ENCODE results near the gene GDI1. TPM values are rescaled to one million over a fixed set of nuclear protein-coding genes. Genes with fewer than 3 reads are reported as not detected.

GDI1 gene
- total and polyA plus RNA-seq, 2 of the 4 experiments (the other 2 are of a cell fraction) = 113 to 291 TPM

- H2AFZ ChIP-seq (replicated peaks; ENCODE audit: low read length, poor library complexity) = no peak overlapping the region
- WGBS, 2 experiments (ENCODE audit: extremely low coverage in 2 of 2, insufficient read length in 1 of 2) = no CpG with 5 or more reads among the region's 8 CpGs
- no peak overlapping the region for H3K56ac ChIP-seq (ENCODE audit: extremely low read depth, insufficient read depth, low read length)
- ChIA-PET POLR2A (ENCODE audit: unreplicated experiment) (no interaction called here), CTCF (no interaction called here)
- BruUV-seq (replicated peaks) = no TSS peak
- DNase-seq (no peak), ATAC-seq (ENCODE audit: low read depth) (no peak)
- no peak overlapping the region for H3K4me2 ChIP-seq (ENCODE audit: low read depth, low read length)
- no peak overlapping the region for H3K14ac ChIP-seq (replicated peaks; ENCODE audit: low read depth, low read length)
- H3K23ac ChIP-seq (ENCODE audit: low read depth, low read length) = no peak overlapping the region
- H3K18ac ChIP-seq (ENCODE audit: low read depth, low read length) = no peak overlapping the region
- no peak overlapping the region for H4K91ac ChIP-seq (ENCODE audit: insufficient read depth, low read depth, low read length)
- in situ Hi-C loops (cut with MboI; ENCODE audit: low sequenced_read_pairs) = no loop called here
- H3K79me1 ChIP-seq (ENCODE audit: low read depth in 1 of 2, low read length in 2 of 2) = peaks cover 7 to 31% of the 10 kb centered on the region in 2 experiments
- peaks cover 3% of the 10 kb centered on the region; the same call in 1 of the 2 replicates for H3K9me1 ChIP-seq (ENCODE audit: insufficient read depth, low read length)
- H2AK5ac ChIP-seq (ENCODE audit: low read depth, low read length) = no peak overlapping the region
- intact Hi-C loops (cut with micrococcal nuclease) = no loop called here
- no peaks in the 10 kb centered on the region for H3K9me3 ChIP-seq (ENCODE audit: control insufficient read depth, insufficient read depth, low read length)
- no peak overlapping the region for H2BK15ac ChIP-seq (ENCODE audit: low read depth, low read length)
- H3K9ac ChIP-seq (ENCODE audit: low read depth, low read length) = no peak overlapping the region
- H2BK5ac ChIP-seq (ENCODE audit: low read depth, low read length, poor library complexity, severe bottlenecking) = no peak overlapping the region
- no peak overlapping the region for H2BK120ac ChIP-seq (ENCODE audit: low read depth, low read length)
- H2AK9ac ChIP-seq (replicated peaks; ENCODE audit: low read depth, low read length, poor library complexity) = no peak overlapping the region
- H3K4ac ChIP-seq (ENCODE audit: low read depth, low read length) = no peak overlapping the region
- peaks cover 2% of the 10 kb centered on the region; the same call in 1 of the 2 replicates for H3K4me1 ChIP-seq (ENCODE audit: control insufficient read depth, insufficient read depth, low read length)
- no peak overlapping the region for H3K27ac ChIP-seq (ENCODE audit: insufficient read depth, low read length)
- no peak overlapping the region for H4K8ac ChIP-seq (ENCODE audit: low read depth in 2 of 2, low read length in 2 of 2)
- TF ChIP-seq RAD21 (IDR thresholded peaks at IDR 0.05; ENCODE audit: low read length) (no peak), MAFK (IDR thresholded peaks at IDR 0.05; ENCODE audit: low read depth, low read length) (no peak), SMC3 (IDR thresholded peaks at IDR 0.05; ENCODE audit: low read depth, low read length) (no peak), USF2 (IDR thresholded peaks at IDR 0.05; ENCODE audit: low read depth, low read length) (no peak), CTCF (conservative IDR thresholded peaks at IDR 0.05; ENCODE audit: low read depth, low read length) (no peak), FOS (IDR thresholded peaks at IDR 0.05; ENCODE audit: low read depth, low read length) (no peak), CHD1 (IDR thresholded peaks at IDR 0.05; ENCODE audit: low read depth, low read length) (no peak), RCOR1 (IDR thresholded peaks at IDR 0.05; ENCODE audit: insufficient replicate concordance, low read length) (no peak)
- no peak overlapping the region for H4K5ac ChIP-seq (ENCODE audit: low read depth, low read length)
- H3K4me3 ChIP-seq (ENCODE audit: insufficient read depth, low read depth, low read length) = no peak overlapping the region
- no peak overlapping the region for H2BK20ac ChIP-seq (ENCODE audit: low read depth, low read length)
- H3K36me3 ChIP-seq (ENCODE audit: control insufficient read depth, insufficient read depth, low read length) = peaks cover 32% of the 10 kb centered on the region
- H3K27me3 ChIP-seq (ENCODE audit: control insufficient read depth, insufficient read depth, low read length) = no peaks in the 10 kb centered on the region
- dilution Hi-C loops (cut with HindIII; ENCODE audit: low sequenced_read_pairs, unreplicated experiment) = no loop called here
- H4K20me1 ChIP-seq (ENCODE audit: insufficient read depth, low read length) = peaks cover 7% of the 10 kb centered on the region
These were observed 4.7 kb upstream of the GDI1 start for GRCh38 chrX:154432210-154432609.
